Daoy (cell line): Measurements from ENCODE around the gene A3GALT2. TPM values are rescaled to one million over a fixed set of nuclear protein-coding genes. Genes with fewer than 3 reads are reported as not detected.
"Not testable (repeated sequence)": the region's sequence is repeated elsewhere in the genome, so short reads cannot be mapped to it uniquely, and the experiment has no call there.

Experiments
- DNase-seq: peaks from one replicate; pipeline ENCODE4 v3.0.0-alpha.2; 2015; ENCODE audit warnings: low read depth
- total RNA-seq: library from RNA; depleted of rRNA; stranded (reverse); fragments of >200 nt; shearing (Covaris generic); gene quantifications from 2 replicates; pipeline ENCODE4 v1.2.3, GENCODE V29; 2014

A3GALT2 gene
- total RNA-seq, 1 experiment from 2014 or later: not detected

- DNase-seq: no peak
These were observed 6.5 kb downstream of the A3GALT2 start for GRCh38 chr1:33314416-33314815.

DNA sequence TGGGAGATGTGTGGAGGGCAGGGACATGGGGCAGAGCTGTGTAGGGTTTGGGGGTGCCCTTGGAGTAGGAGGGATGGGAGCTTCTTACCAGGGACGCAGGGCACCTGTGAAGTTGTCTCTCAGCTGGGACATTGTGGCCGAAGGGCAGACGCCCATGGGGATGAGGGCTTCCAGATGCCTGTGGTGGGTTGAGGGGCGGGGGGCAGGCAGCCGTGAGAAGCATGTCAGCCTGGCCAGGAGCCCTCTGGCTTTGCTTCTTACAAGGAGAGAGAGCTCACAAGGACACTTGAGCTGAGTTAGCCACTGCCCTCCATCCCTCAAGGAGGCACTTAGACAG lies 8.5 kb downstream of the A3GALT2 start:
- DNase-seq: no peak

DNA sequence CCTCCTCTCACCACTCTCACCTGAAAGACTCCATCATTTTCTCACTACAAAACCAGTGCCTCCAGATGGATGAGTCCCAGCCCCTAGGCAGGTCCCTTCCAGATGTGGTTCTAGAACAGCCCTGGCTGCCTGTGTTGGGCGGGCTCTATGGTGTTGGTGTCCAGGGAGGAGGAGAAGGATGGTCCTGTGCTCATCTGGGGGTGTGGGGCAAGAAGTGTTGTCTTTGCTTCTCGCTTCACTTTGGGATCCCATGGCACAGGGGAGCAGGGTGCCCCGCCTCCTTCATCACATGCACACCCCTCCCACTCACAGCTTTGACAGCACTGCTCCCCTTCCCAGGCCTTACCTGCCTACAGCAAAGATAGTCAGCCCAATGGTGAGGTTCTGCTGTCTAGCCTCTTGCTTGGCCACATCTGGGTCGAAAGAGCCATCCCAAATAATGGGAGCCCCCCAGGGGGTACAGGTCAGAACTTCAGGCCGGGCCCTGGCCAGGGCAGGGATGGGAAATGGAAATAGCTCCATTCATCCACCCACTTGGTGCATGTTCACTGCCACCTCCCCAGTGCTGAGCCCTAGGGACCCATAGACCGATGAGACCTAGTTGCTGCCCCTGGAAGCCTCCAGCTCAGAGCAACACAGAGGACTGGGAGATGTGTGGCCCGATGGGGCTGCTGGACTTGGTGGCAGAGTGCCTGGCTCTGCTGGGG lies 9.0 kb downstream of the A3GALT2 start:
- DNase-seq: no peak

GRCh38 chr1:33310702-33311101 lies 10.2 kb downstream of the A3GALT2 start:
- DNase-seq: no peak

- DNase-seq: not testable (repeated sequence)
These were observed 11.5 kb downstream of the A3GALT2 start for GRCh38 chr1:33309351-33309750.

DNA sequence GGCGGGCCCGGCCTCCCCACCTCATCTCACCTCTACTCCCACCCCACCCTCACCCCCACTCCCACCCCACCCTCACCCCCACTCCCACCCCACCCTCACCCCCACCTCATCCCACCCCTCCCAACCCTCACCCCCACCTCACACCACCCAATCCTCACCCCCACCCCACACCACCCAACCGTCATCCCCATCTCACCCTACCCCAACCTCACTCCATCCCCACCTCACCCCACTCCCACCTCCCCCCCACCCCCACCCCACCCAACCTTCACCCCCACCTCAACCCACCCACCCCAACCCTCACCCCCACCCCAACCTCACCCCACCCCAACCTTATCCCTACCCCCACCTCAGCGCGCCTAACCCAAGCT lies 13.4 kb downstream of the A3GALT2 start:
- no peak for DNase-seq

- DNase-seq: no peak
These were observed 14.0 kb downstream of the A3GALT2 start for GRCh38 chr1:33306653-33307493.

DNA sequence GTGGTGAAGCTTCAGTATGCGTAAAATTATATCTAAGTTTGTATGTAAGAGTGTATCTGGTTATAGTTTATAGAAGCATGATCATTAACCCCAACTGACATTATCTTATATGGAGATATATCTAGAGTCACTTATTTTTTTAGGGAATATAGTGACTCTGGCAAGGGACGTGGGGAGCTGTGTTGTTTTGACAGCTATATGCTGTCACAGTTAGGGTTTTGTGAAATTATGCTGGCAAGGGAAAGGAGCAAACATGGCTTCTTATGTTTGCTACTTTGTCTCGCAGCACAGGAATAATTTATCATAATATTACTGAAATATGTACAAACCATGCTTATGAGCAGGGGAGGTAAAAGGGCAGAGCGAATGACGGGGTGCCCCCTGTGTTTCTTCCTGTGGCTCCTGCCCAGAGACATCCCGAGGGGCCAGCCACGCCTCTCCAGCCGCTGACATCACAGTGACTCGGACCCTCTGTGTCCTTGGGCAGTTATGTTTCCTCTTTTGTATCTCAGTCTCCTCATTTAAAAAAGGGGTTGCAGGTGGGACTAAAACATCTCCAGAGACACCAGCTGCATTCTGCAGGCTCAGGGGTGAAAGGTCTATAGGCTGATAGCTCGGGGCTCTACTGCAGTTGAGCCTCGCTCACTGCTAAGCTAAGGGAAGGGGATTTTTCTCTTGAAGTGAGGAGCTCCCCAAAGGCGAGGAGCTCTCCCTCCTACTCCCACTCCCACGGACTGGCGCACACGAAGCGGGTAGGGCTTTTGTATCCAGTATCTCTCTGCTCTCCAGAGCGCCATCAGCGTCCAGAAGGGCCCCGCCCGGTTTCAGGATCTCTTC lies 14.9 kb downstream of the A3GALT2 start:
- DNase-seq: no peak

GRCh38 chr1:33305016-33305415 lies 15.9 kb downstream of the A3GALT2 start:
- no peak for DNase-seq

DNA sequence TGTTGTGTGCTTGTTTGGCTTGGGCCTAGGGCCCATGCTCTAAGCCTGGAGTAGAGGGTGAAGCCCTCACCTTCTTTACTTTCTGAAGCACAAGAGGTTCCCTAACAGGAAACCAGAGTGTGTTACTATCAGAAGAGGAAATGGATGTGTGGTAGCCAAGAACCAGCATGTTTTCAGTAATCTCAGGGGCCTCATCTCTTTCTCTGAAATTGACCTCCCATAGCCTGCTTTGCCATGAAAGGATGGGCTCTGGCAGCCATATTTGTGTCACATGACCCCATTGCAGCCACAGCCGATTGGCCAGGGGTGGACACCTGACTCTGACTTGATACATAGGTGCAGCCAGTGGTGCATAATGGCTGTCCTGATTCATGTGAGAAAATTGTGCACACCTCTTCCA lies 18.6 kb downstream of the A3GALT2 start:
- no peak for DNase-seq

- no peak for DNase-seq
These were observed 19.5 kb downstream of the A3GALT2 start for GRCh38 chr1:33301273-33301984.

- no peak for DNase-seq
These were observed 20.2 kb downstream of the A3GALT2 start for GRCh38 chr1:33300673-33301072.

DNA sequence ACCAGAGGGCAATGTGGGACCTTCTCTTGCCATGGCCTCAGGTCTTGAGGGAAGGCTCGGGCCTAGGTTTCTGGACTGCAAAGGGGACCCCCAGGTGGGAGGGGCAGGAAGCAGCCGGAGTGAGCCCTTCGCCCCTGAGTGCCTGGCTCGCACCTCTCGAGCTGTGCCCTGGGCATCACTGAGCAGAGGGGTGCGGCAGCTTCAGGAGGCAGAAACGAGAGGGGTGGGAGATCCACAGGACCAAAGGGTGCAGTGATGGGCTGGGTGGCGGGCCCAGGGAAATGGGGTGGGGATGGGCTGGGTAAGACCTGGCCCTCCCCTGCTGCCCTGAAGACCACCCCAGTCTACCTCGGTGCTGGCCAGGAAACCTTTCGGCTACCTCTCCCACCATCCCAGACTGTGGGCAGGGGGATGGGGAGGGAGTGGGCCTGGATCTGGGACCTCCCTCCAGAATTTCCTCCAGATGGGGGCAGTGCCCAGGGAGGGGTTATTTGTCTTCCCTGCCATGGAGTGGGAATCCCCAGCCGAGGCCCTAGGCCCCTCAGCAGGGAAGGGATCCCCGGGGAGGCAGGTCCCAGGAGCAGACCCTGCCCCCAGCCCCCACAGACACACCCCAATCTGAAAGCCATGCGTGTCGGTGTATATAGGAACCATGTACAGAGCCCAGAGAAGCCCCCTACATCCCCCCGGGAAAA lies 21.3 kb downstream of the A3GALT2 start:
- DNase-seq: no peak

- DNase-seq: peak; percentile 68
These were observed 22.1 kb downstream of the A3GALT2 start for GRCh38 chr1:33298623-33299277.

GRCh38 chr1:33297911-33298622 lies 22.8 kb downstream of the A3GALT2 start:
- DNase-seq: no peak

- no peak for DNase-seq
These were observed 24.1 kb downstream of the A3GALT2 start for GRCh38 chr1:33296824-33297223.

DNA sequence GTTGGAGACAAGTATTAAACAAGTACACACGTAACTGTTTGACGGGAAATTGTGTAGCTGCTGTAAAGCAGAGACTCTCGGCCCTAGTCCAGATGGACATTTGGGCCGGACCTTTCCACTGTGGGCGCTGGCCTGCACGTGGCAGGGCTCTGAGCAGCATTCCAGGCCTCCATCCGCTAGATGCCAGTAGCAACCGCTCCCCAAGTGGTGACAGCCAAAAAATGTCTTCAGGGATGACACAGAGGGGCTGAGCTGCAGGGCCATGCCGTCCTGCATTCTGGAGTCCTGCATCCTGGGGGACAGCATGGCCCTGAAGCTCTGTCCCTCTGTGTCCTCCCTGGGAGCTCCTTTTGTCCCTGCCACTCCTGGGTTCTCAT lies 24.8 kb downstream of the A3GALT2 start:
- no peak for DNase-seq

GRCh38 chr1:33295450-33296081 lies 25.3 kb downstream of the A3GALT2 start:
- DNase-seq: peak; percentile 87

- no peak for DNase-seq
These were observed 25.9 kb downstream of the A3GALT2 start for GRCh38 chr1:33295023-33295422.
